HG03108 (cell line): Measurements from ENCODE around the gene SRGAP3.

ENCODE experiments used
- ATAC-seq: cut with Tn5 transposase; IDR thresholded peaks from one replicate; pipeline ENCODE4 v1.9.1; 2021; ENCODE audit warnings: moderate library complexity; ENCODE audit not compliant: unreplicated experiment

The SRGAP3 gene

DNA sequence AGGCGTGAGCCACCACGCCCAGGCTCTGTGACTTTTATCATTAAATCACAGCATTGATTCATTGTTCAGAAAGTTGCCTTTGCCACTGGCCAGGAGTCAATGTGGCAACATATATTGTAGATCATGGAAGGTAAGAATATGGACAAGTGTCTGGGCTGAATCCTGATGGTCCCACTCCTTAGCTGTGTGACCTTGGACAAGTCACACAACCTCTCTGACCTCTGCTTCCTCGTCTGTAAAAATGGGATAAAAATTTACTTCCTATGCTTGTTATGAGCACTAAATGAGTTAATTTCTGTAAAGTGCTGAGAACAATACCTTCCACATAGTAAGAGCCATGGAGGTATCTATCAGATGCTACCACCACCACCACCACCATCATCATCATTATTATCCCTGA, 182.7 kb downstream of the SRGAP3 start:
- ATAC-seq: no peak

DNA sequence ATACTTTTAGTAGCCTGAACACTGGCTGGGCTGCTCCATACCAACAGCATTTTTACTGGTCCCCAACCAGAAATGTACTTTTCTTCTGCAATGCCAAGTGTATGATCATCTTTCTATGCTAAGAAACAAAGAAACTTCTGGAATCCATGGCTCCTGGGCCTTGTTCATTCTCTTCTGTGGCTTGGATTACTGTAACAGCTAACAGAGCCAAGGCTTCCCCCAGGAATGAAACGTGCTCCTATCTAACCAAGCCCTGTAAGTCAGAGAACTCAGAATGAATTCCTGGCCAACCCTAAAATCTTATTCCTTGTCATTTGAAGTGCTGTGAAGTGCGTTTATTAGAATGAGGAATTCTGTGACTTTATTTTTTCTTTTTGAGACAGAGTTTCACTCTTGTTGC, 183.3 kb downstream of the SRGAP3 start:
- ATAC-seq: no peak

DNA sequence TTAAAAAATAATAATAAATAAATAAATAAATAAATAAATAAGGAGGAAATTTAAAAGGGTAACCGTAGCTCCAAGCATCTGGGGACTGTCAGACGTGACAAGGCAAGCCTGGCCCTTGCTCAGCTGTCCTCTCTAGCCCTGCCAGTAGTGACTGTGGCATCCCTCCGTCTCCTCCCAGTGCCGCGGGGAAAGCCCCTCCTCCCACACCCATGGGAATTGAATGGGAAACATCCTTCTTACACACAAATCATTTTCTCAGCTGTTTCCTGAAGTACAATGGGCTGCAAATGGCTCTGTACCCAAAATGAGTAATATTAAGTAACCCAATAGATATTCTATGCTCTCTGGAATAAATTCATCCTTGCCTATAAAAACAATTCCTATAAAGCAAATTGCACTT, 184.6 kb downstream of the SRGAP3 start:
- no peak for ATAC-seq

DNA sequence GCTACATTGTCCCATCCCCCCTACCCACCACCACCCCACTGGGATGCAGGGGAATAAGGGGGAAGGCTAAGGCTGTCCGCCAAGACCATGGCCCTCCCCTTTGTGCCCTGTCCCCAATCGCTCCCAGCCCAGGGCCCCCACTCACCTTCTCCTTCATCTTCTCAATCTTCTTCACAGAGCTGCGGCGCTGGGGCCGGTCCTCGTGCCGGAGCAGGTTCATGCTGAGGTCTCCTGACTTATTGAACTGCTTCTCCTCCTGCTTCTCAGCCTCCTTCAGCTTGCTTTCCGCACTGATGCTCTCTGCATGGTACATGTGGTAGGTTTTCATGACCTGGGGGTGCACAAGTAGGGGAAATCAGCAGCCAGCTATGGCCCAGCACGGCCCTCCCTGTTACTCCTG, 185.2 kb downstream of the SRGAP3 start:
- no peak for ATAC-seq

DNA sequence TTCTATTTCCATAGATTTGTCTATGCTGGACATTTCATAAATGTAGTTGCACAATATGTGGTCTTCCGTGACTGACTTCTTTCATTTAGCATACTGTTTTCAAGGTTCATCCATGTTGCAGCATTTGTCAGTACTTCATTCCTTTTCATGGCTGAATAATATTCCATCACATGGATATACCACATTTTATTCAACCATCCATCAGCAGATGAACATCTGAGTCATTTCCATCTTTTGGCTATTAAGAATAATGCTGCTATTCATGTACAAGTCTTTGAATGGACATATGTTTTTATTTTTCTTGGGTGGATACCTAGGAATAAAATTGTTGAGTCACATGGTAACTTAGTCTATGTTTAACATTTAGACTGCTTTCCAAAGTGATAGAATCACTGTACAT, 186.9 kb downstream of the SRGAP3 start:
- no peak for ATAC-seq

DNA sequence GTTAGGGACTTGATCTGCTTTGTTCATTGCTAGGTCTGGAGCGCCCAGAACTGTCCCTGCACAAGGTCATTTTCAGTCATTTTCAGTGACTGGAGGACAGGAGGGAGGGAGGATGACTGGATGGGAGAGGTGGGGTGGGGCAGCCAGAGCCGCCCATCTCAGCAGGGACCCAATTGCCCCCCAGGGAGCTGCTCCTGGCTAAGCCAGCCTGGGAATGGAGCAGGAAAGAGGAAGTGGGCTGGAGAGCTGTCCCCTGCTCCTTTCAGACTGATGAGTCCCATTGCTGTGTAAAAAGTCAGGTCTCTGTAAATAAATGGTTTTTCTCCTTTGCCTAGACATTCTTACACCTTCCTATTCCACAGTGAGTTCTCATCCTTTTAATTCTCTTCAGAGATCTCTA, 187.8 kb downstream of the SRGAP3 start:
- ATAC-seq: no peak

DNA sequence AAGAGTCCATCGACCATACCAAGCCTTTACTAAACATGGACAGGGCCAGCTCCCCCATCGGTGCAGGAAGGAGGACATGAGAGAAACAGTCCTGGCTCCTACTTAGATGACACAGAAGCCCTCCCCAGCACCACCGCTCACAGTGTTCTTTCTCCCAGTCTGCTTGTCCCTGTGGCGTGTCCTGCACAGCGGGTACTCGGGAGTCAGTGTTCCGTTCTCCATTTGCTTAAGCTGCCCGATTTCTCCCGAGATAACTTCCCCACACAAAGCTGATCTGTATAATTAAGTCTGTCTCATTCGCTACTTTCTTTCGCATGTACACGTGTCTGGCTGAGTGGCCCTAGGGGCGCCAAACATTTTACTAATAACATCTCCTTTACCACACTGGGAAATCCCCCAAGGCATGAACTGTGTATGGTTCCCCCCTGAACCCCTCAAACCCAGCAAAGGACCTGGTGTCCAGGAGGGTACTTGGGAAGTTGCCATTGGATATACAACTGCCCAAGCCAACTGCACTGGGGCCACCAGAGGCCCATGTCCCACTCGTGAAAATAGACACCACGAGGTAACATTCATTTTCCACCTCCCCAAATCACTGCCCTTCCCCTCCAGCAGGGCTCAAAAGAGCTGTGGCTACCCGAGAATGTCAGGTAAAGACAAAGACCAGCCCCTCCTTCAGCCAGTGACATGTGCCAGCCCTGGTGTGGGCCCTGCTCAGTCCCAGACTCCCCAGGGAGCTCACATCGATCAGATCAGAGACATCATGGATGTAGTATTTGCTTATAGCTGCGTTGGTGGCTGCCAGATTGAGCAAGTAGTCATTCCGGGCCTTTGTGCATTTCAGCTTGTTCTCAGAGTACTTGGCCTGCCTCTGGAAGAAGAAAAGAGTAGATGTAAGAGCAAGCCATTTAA, 189.7 kb downstream of the SRGAP3 start:
- no peak for ATAC-seq

DNA sequence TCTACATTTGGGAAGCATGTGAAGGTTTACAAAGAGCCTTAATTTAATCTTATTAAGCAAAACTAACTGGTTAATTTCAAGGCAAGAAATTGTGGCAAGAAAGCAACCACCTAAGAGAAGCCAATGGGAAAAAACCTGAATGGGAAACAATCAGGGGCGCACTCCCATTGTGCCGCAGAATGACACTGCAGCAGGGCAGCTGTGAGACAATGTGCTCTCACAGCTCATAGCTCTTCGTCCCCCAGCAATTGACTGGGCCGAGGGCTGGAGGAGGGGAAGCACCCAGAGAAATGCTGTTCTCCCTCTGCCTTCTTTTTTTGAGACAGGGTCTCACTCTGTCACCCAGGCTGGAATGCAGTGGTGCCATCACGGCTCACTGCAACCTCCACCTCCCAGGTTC, 192.9 kb downstream of the SRGAP3 start:
- ATAC-seq: no peak

DNA sequence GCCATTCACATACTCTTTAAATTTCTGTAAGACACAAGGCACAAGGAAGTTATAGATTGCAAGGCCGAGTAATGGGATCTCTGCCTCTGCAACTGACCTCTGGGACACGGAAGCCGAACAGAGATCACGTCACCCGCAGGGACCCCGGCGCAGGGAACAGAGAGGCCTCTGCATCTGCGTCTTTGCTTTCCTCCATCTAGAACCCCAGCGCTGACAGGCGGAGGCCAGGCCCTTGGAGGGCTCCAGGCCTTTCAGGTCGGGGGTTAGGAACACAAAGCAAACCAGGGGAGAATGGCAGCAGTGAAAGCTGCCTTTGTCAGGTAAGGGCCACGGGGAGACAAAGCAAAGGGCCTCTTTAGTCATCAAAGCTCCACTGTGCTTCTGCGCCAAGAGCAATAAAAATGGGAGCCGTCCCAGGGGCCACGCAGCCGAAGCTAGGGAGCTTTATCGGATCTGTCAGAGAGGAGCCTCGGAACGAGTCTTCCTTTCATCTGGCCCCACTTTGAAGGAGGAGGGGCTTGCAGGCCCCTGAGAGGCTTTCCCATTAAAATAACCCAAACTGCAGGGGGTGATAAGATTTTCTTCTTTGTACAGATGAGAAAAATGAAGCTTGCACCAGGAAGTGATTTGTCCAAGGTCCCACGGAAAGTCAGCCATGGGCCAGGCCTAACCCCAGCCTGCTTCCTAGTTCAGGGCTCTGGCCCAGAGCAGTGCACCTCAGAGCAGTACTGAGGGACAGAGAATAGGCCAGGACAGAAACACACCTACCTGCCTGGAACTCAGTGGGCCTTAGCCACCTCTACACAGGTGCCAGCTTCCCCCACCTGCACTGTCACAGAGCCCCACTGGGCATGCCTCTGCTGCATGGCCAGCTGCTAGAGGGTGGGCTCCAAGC, 201.7 kb downstream of the SRGAP3 start:
- no peak for ATAC-seq

DNA sequence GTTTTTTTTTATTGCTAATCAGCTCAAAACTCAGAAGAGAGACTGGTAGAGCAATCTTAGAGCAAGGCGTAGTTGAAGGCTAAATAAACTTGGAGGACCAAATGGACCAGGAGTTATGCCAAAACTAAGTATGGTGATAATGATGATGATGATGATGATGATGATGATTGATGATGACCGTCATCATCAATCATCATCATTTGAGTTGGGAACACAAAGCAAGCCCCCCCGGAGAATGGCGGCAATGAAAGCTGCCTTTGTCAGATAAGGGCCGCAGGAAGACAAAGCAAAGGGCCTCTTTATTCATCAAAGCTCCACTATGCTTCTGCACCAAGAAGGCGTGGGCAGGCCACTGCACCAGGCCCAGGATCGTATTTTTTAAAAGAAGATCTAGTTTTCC, 204.1 kb downstream of the SRGAP3 start:
- no peak for ATAC-seq

DNA sequence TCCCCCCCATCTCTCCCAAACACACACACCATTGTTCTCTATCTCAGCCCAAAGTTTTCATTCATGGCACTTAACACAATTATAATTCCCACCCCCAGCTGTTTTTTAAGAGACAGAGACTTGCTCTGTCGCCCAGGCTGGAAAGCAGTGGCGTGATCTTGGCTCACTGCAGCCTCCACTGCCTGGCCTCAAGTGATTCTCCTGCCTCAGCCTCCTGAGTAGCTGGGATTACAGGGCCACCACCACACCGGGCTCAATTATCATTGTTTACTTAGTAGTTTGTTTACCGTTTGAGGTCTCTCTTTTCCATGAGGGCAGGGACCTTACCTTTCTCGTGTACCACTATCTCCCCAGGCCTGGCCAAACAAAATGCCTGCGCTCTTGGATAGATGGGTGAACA, 206.4 kb downstream of the SRGAP3 start:
- ATAC-seq: no peak

DNA sequence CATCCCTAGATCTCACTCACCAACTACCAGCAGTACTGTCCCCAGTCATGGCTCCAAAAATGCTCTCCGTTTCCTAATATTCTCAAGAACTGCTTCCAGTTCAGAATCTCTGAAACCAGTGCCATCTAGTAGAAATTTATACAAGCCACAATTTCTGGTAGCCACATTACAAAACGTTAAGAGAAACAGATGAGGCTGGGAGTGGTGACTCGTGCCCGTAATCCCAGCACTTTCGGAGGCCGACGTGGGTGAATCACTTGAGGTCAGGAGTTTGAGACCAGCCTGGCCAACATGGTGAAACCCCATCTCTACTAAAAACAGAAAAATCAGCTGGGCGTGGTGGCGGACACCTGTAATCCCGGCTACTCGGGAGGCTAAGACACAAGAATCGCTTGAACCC, 207.8 kb downstream of the SRGAP3 start:
- ATAC-seq: no peak

DNA sequence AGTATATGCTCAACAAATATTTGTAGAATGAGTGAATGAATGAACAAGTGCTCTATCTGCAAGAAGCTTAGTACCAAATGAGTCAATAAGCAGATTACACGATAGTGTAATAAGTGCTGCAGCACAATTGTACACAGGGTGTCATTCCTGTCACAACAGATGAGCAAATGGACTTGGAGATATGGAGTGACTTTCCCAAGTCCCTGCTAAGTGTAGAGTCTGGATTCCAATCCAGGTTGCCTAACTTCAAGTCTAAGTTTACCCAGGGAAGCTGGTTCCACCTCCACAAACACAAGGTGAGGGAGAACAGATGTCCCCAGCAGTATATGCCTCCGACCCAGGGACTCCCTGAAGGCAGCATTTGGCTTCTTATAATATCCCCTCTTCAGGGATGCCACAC, 208.4 kb downstream of the SRGAP3 start:
- no peak for ATAC-seq

DNA sequence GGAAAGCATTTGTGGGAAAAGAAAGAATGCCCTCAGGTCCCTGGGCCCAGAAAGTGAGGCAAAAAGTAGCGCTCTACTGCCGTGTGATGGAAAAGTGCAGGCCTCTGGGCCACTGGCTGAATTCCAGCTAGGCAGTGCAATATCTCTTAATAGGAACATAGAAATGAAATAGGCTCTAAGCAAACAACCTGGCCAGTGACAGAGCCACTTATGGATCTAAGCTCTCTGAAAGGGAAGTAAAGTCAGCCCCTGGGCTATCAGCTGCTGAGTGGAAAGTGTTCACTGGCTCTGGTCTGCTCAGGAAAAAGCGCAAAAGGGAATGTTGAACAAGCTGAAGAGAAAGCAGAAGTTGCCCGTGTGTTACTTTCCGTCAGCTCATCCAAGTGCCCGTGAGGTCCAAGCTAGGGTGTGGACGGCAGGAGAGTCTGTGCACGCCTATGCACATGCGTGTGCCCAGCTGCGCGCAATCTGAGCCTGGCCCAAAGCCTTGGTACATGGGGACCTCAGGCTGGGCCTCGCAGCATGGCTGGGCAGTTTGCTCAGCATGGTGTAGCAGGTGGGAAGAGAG, 212.2 kb downstream of the SRGAP3 start:
- ATAC-seq: no peak

DNA sequence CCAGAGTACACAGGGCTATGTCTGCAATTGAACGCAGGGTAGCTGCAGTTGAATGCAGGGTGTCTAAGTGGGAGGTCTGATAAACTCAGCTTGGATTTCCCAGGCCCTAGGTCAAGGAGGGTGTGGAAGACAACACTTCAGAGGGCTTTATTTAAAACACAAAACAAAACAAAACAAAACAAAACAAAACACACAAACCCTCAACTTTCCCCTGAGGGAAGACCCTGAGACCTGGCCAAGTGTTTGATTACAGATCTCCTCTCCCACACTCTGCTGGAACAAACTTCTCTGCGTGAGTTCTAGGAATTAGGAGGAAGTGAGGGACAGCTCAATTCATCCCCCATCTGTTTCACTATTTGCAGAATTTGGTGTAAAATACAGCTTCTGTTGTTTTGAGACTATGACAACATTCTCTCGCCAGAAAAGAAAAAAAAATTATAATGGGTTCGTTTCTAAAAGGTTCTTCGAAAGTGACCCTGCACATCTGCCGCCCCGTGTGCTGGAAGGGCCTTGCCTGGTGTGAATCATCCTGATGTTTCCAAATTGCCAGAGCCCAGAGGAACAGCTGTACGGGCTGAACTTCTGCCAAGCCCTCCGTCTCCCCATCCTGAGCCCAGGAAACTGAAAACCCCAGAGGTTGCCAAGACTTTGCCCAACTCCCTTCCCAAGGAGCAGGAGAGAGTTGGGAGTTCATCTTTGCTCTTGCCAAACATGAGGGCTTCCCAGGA, 212.9 kb downstream of the SRGAP3 start:
- no peak for ATAC-seq

DNA sequence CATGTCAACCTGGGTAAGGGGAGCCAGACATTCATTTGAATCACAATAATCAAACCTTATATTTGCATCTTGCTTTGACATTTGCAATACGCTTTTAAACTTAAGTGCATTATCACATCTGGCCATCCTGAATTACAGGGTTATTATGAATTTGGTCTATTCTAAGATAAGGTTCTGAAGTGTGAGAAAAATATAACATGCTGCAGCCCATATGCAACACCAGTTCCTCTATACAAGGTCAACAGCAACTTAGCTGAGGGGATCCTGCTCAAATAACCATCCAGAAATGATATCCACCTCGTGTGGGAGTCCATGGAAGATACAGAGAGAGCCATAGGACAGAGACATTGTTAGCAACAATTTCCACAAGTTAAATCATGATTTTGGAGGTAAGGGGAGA, 213.5 kb downstream of the SRGAP3 start:
- no peak for ATAC-seq

DNA sequence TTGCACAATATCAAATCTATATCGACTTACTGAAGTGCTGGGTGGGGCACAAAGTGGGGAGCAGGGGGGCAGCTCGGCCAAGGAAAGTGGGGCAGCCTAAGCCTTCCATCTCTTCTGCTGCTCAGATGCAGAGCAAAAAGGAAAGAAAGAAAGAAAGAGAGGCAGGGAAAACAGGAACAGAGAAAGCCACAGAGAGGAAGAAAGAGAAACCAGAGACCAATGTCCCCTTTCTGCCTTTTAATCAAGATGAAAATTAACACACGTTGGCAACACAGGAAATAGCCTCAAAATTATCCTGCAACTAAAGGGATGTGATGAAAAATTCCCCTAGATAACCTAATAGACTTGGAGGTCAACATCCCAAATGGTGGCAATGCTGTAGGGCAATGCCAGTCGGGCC, 214.0 kb downstream of the SRGAP3 start:
- ATAC-seq: no peak

DNA sequence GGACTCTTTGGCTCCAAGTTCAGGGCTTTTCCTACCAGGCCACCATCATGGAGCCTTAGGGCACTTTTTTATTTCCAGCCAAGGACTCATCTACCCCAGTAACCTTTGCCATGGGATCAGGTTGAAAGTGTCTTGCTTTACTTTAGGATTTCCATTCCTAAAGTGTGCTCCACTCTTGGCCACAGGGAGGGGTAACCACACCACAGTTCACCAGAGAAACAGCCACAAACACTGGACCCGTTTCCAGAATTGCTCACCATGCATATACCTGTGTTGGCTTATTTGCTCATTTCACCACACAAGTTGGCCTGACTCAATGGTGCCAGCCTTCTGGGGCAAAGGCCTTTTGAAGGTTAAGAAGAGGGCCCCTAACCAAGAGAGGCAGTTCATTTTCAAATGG, 215.6 kb downstream of the SRGAP3 start:
- no peak for ATAC-seq

DNA sequence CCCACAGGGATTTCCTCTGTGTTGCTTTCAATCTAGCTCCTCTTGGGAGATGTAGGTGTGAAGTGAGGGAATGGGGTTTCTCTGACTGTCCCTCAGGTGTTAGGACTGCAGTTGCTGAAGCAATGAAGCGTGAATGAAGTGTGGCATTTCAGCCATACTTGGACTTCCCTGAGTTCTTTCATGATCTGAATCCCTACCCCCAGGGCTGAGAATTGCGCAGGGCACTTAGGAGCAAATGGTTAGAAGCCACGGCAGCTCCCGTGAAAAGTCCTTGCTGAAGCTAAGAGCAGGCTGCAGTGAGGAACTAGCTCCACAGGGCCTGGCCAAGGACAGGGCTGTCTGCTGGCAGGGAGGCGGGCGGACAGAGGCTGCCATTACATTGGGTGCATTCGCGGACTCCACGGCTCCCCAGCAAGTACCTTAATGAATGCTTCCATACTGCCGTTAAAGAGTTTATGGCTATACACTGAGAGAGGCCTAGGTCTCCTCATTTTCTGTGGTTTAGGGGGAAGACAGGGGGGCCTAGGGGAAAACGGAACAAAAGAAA, 217.1 kb downstream of the SRGAP3 start:
- no peak for ATAC-seq

DNA sequence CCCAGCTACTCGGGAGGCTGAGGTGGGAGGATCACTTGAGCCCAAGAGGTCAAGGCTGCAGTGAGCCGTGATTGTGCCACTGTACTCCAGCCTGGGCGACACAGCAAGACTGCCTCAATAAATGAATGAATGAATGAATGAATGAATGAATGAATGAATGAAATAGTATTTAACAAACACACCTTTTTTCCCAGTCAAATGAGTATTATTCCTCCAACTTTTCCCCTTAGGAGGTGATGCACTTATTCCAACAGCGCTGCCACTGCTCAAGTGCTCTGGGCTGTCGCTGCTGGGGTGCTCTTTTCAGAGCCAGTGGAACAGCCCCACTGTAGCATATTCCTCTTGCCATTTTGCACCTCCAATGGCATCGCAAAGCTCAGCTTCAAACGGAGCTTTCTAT, 219.4 kb downstream of the SRGAP3 start:
- ATAC-seq: no peak

DNA sequence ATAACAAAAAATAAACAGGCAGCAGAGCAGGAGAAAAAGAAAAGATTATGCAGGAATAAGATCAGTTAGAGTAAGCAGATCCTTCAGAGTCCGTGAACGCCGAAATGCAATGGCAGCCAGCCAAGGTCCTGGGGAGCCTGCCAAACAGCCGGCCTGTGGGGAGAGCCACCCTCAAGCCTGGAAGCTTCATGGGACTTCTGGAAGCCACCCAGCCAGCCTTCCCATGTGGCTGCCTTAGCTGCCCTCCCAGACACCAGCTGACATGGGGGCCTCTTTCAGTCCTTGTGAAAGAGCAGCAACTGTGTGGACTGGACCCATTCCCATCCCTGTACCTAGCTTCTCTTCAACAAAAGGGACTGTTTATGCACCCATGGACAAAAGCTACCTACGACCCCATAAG, 221.3 kb downstream of the SRGAP3 start:
- ATAC-seq: no peak
